Daoy (cell line): ENCODE results near the gene SLC31A1. TPM values are rescaled to one million over a fixed set of nuclear protein-coding genes. Genes with fewer than 3 reads are reported as not detected.

Experiments
- DNase-seq: peaks from one replicate; pipeline ENCODE4 v3.0.0-alpha.2; 2015; ENCODE audit warnings: low read depth
- total RNA-seq: library from RNA; depleted of rRNA; stranded (reverse); fragments of >200 nt; shearing (Covaris generic); gene quantifications from 2 replicates; pipeline ENCODE4 v1.2.3, GENCODE V29; 2014; rRNA removed

SLC31A1 gene
- total RNA-seq, 1 experiment from 2014 or later = 13.4 TPM

GRCh38 chr9:113302792-113303418 lies 81.6 kb downstream of the SLC31A1 start, which contains the start of gene RNF183:
RNF183 (minus strand) TSS chr9:113303376; CDS start chr9:113298184, 5,192 bp downstream.
- no peak for DNase-seq

GRCh38 chr9:113306566-113306965 lies 85.2 kb downstream of the SLC31A1 start:
- no peak for DNase-seq

GRCh38 chr9:113307396-113307975 lies 86.1 kb downstream of the SLC31A1 start:
- no peak for DNase-seq

- peak; percentile 47 for DNase-seq
These were observed 88.0 kb downstream of the SLC31A1 start for GRCh38 chr9:113309204-113309813.

- no peak for DNase-seq
These were observed 89.2 kb downstream of the SLC31A1 start for GRCh38 chr9:113310538-113310937.

- no peak for DNase-seq
These were observed 90.6 kb downstream of the SLC31A1 start for GRCh38 chr9:113311961-113312360.

- no peak for DNase-seq
These were observed 91.9 kb downstream of the SLC31A1 start for GRCh38 chr9:113313261-113313660.

Other genes with a start within 250 kb of the SLC31A1 start
- 5.3 and 6.5 TPM in 2 replicates for gene ZNF883, start 209.4 kb upstream of the SLC31A1 start, total RNA-seq
- 3.7 and 7.9 TPM in 2 replicates for gene ZFP37, start 164.8 kb upstream of the SLC31A1 start, total RNA-seq
- gene SLC31A2, start 70.5 kb upstream of the SLC31A1 start, total RNA-seq = 6.9 and 8.3 TPM in 2 replicates
- 19.9 and 24.1 TPM in 2 replicates for gene FKBP15, start 267 bp upstream of the SLC31A1 start, total RNA-seq
- gene CDC26, start 54.0 kb downstream of the SLC31A1 start, total RNA-seq = 120 and 179 TPM in 2 replicates
- 116 and 125 TPM in 2 replicates for gene PRPF4, start 54.1 kb downstream of the SLC31A1 start, total RNA-seq
- not detected in 2 replicates for gene RNF183, start 81.8 kb downstream of the SLC31A1 start, total RNA-seq
- gene WDR31, start 118.7 kb downstream of the SLC31A1 start, total RNA-seq = 1.1 and 2.3 TPM in 2 replicates
- gene BSPRY, start 128.0 kb downstream of the SLC31A1 start, total RNA-seq = not detected in 2 replicates
- gene HDHD3, start 155.4 kb downstream of the SLC31A1 start, total RNA-seq = 12.5 and 19.9 TPM in 2 replicates
- gene ALAD, start 179.7 kb downstream of the SLC31A1 start, total RNA-seq = 7.7 and 13.3 TPM in 2 replicates
- 175 and 228 TPM in 2 replicates for gene POLE3, start 189.1 kb downstream of the SLC31A1 start, total RNA-seq
- gene C9orf43, start 189.2 kb downstream of the SLC31A1 start, total RNA-seq = 0.54 and 1.4 TPM in 2 replicates
- gene RGS3, start 242.2 kb downstream of the SLC31A1 start, total RNA-seq = 95.9 and 104 TPM in 2 replicates